Activated CD4-positive, alpha-beta T cell treated with anti-CD3 and anti-CD28 coated beads, Interleukin-2, amount 50 U/mL, for 1 hour (primary cell): ENCODE measurements around the gene KDELR1.

ENCODE experiments used
- DNase-seq: peaks from one replicate; pipeline ENCODE4 v3.0.0-alpha.2; 2020

KDELR1 gene

DNA sequence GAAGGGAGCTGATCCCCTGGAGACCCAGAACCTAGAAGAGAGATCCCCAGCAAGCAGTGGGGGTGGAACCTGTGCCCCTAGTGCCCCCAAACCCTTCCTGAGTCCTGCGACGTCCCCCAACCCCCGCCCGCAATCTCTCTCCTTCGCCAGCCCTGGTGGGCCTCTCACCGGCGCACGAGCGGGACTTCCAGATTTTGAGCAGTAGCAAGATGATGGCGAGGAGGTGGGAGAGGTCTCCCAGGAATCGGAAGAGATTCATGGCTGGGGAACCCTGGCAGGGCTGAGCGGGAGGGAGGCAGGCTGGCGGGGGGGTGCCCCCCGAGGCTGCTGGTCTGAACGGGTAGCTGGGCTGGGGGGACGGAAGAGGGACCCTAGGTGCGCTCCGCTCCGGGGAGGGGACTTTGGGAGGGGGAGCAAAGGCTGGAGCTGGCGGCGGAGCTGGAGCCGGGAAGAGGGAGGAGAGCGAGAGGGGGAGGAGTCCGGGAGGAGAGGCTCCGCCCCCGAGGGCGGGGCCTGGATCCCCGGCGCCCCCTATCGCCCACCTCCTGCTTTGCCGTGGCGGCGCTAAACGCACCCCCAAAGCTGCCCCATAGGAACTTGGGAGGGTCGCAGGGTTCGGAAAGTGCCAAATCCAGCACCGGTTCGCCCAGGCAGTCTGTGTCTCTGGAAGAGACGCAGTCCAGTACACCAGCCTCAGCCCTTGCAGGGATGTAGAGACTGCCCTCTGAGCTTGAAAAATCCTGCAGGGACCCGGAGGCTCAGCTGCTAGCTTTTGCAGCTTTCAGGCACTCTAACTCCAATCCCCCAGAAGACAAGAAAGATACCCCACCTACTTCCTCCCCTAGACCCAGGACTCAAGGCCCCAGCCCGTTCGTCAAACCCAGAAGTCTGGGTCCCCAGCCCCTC lies at the start of gene KDELR1:
Gene KDELR1 (minus strand): TSS at position 452 of the 906 bp plus-strand sequence. CDS start 193 bp downstream, at position 259.
- DNase-seq: peak; percentile 70

DNA sequence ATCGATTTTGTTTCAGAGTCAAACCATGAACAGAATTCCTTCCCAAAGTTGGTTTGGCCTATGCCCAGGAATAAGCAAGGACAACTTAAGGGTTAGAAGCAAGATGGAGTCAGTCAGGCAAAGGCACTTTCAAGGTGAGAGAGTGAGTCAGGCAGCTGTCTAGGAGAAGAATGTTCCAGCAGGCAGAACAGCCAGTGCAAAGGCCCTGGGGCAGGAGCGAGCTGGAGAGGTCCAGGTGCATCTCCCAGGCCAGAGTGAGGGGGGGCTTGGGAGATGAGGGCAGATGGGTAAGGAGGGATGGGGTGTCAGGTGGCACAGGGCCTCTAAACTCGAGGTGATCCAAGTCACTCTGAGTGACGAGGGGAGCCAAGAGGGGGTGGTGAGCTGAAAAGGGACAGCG lies 45.2 kb upstream of the KDELR1 start:
- DNase-seq: no peak

DNA sequence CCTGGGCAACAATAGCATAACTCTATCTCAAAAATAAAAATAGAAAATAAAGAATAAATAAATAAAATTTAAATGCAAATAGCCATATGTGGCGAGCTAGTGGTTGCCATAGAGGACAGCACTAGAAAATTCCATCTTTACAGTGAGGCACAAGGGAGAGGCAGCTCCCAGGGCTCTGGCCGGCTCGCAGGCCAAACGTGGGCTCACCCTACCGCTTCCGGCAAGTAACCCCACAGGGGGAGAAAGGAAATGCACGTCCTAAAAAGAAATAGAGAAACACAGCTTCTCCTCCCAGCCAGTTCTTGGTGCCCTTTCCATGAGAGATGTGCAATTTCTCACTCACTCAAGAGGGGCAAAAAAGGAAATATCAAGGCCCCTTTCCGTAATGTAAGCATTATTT lies 42.0 kb upstream of the KDELR1 start:
- no peak for DNase-seq

DNA sequence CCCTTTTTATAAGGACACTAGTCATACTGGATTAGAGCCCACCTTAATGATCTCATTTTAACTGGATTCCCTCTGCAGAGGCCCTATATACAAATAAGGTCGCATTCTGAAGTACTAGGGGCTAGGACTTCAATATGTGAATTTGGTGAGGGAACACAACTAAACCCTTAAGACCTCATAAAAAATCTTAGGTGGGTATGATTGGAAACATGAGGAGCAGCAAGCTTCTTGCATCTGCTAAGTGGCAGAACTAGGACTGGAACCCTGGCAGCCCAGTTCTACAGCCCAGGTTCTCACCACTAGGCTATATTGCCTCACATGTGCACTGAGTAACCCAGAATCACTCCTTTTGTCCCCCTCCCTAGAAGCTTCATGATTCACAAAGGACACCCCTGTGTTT lies 37.3 kb upstream of the KDELR1 start:
- DNase-seq: no peak

DNA sequence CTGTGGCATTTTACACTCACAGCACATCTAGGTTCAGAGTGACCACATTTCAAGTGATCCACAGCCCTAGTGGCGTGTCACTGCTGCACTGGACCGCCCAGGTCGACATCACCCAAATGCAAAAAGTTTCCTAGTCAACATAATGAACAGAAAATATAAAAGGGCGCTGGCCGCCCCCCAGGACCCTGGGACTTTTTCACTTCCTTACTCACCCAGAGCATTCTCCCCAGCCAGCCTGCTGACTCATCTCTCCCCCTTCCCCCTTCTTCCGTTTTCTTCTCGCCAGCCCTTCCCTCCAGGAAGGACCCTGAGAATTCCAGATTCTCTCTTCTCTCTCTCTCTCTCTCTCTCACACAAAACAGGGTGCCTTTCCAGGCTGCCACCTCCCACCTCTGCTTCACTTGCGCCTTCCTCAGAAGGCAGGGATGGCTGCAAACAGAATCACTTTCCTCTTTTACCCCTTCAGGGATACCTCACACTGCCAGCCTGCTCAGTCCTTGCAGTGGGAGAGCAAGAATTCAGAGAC lies 33.4 kb upstream of the KDELR1 start:
- DNase-seq: no peak

DNA sequence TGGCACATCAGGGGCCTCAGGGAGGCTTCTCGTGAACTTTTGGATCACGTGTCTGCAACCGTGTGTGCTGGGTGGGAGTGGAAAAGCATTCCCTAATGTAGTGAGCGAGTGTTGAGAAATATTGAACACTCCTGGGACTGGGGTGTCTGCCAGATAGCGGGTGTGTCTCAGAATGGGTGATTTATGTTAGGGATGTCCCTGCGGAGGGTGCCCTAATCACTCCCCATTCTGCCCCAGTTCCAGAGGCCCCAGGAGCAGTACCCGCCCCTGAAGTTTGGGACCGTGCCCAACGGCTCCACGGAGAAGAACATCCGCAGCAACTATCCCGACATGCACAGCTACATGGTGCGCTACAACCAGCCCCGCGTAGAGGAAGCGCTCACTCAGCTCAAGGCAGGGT lies 30.2 kb upstream of the KDELR1 start:
- DNase-seq: no peak

DNA sequence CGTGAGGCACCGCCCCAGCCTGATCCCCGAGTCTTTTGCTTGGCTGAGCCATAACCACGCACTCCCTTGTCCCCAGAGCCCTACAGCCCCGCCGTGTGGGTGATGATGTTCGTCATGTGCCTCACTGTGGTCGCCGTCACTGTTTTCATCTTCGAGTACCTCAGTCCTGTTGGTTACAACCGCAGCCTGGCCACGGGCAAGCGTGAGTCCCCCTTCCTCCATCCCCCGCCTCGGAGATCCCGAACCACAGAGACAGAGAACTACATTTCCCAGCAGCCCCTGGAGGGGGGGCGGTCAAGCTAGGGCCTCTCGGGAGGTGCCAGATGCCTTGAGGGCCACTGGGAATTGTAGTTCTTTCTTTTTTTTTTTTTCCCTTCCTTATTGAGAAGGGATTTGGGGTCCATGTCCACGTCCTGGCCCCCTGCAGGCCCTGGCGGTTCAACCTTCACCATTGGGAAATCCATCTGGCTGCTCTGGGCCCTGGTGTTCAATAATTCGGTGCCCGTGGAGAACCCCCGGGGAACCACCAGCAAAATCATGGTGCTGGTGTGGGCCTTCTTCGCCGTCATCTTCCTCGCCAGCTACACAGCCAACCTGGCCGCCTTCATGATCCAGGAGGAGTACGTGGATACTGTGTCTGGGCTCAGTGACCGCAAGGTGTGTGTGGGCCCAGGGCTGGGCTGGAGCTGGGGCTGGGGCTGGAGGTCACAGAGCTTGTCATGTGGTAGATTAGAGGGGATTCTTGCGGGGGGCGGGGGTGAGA lies 28.0 kb upstream of the KDELR1 start:
- DNase-seq: peak; percentile 63

DNA sequence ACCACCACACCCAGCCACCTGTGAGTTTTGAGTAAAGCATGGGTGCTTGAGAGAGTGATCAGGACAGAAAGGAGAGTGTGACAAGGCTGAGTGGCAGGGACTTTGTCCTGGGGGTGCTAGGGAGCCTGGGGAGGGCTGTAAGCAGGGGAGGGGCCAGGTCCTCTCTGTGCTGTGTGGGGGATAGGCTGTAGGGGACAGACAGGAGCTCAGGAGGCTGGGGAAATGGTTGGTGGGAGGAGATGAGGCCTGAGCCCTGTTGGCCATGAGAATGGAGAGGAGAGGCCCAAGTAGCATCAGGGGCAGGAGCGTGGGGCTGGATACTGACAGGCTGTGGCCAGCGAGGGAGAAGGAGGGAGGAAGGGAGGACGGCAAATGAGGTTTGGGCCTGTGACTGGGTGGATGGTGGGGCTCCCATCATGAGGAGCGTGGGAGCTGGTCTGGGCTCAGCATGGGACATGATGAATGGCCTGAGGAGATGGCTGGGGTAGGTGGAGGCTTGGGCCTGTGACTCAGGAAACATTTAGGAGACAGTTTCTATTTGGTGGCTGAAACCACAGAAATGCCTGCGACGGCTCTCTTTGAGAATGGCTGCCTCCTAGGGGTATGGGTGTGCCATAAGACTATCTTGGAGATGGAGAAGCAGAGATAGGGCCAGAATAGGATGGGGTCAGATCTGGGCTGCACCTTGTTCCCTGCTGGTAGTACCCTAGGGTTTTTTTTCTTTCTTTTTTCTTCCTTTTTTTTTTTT lies 27.1 kb upstream of the KDELR1 start:
- no peak for DNase-seq

DNA sequence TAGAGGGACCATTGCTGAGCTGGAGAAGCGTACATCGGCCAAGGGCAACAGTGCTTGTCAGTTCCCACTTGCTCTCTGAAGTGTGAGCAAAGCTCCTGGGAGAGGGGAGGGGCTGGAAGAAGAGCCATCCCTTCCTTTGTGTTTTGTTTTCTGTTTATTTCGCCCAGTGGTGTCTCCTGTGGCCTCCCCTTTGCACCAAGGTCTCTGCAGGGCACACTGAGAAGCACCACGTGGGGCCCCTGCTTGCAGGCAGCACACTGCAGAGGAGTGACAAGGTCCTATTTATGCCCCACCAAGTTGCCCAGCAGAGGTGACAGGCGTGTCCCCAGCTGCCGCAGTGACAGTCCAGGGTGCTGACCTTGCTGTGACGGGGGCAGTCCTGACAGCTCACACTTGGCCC lies 26.1 kb upstream of the KDELR1 start:
- no peak for DNase-seq

DNA sequence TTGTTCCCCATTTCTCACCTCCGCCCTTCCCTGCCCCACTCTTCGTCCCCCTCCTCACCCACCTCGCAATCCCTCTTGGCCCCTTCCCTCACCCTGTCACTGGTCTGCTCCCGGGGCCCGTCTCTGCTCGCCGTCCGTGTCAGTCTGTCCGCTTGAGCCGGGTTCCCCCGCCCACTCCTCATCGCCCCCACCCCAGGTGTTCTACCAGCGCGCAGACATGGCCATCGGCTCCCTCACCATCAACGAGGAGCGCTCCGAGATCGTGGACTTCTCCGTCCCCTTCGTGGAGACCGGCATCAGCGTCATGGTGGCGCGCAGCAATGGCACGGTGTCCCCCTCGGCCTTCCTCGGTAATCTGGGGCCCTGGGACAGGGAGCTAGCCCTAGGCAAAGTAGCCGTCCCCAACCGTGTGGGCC lies 24.5 kb upstream of the KDELR1 start:
- DNase-seq: no peak

DNA sequence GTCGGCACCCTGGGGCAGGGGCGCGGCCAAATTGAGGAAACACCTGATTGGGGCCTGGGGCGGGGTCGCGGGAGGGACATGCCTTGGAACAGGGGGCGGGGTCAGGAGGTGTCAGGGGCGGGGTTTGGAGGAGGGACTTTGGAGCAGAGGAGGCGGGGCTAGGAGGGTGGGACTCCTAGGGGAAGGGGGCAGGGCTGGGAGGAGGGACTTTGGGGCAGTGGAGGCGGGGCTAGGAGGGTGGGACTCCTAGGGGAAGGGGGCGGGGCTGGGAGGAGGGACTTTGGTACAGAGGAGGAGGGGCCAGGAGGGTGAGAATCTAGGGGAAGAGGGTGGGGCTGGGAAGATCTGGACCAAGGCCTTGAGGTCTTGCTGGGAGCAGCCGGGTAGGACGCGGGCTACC lies 24.0 kb upstream of the KDELR1 start:
- DNase-seq: peak; percentile 74

DNA sequence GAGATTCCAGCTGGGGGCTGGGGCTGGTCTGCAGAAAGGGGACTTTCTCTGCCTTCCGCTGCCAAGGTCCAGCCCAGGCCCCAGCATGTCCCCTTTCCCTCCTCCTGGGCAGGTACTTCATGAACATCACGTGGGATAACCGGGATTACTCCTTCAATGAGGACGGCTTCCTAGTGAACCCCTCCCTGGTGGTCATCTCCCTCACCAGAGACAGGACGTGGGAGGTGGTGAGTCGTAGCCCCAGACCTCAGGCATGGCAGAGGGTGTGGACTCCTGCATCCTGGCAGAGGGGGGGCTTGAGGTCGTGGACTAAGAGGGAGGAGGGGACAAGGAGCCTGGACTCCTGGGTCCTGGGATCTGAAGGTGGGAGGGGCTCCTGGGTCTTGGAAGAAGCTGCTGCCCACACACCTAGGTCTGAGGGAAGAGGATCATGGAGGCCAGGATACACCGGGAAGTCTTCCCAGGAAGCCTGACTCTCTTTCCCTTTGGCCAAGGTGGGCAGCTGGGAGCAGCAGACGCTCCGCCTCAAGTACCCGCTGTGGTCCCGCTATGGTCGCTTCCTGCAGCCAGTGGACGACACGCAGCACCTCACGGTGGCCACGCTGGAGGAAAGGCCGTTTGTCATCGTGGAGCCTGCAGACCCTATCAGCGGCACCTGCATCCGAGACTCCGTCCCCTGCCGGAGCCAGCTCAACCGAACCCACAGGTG lies 22.7 kb upstream of the KDELR1 start:
- DNase-seq: no peak

DNA sequence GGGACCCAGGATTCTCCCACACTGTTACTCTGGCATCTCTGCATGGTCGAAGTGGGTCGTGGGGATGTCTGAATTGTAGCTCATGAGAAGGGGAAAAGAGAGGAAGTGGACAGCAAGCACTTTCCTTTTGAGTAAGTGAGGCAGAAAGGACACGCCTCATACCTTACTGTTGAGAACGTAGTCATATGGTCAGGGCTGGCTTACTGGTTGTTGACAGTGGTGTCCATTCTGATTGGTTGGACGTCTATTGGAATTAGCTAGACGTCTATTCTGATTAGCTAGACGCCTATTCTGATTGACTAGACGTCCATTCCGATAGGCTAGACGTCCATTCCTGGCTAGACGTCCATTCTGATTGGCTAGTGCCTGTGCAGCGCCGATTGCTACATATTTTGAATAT lies 14.5 kb upstream of the KDELR1 start:
- DNase-seq: no peak

DNA sequence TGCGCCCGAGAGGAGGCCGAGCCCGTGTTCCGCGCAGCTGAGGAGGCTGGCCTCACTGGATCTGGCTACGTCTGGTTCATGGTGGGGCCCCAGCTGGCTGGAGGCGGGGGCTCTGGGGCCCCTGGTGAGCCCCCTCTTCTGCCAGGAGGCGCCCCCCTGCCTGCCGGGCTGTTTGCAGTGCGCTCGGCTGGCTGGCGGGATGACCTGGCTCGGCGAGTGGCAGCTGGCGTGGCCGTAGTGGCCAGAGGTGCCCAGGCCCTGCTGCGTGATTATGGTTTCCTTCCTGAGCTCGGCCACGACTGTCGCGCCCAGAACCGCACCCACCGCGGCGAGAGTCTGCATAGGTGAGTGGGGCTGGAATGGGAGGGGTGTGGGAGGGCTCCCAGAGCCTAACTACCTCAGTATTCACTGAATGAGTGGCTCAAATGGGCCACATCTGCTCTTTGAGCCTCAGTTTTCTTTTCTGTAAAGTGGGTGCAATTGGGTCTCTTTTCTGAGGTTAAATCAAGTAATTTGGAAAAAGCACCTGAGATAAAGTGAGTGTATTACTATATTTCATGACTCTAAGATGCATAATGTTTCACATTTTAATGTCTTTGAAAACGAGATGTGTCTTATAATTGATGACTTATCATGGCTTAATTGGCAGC lies 13.8 kb upstream of the KDELR1 start:
- DNase-seq: no peak

DNA sequence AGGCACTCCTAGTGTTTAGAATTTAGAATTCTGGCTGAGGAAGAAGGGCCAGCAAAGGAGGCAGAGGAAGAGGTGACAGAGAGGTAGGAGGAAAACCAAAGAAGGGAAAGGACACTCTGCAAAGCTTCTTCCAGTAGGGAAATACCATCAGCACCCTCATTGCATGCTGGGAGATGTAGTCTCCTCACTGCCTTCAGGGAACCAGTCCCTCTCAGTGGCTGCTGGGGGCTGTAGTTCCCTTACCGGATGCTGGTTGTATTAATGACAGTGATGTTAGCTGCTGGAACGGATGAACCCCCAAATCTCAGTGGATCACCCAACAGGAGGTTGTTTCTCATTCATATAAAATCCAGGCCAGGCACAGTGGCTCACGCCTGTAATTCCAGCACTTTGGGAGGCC lies 12.3 kb upstream of the KDELR1 start:
- peak; percentile 26 for DNase-seq

DNA sequence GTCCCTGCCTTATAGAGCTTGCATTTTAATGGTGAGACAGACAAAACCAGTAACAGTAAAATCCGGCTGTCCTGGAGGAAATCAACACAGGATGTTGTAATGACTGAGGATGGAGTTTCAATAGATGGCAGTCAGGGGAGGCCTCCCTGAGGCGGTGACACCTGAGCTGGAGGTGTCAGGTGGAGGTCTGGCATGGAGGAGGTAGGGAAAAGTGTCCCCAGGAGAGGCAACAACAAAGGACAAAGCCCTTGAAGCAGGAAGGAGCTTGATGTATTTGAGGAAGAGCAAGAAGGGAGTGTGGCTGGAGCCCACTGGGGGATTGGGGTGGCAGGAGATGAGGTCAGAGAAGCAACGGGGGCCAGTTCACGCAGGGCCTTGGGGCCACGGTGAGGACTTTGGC lies 9.9 kb upstream of the KDELR1 start:
- DNase-seq: no peak

DNA sequence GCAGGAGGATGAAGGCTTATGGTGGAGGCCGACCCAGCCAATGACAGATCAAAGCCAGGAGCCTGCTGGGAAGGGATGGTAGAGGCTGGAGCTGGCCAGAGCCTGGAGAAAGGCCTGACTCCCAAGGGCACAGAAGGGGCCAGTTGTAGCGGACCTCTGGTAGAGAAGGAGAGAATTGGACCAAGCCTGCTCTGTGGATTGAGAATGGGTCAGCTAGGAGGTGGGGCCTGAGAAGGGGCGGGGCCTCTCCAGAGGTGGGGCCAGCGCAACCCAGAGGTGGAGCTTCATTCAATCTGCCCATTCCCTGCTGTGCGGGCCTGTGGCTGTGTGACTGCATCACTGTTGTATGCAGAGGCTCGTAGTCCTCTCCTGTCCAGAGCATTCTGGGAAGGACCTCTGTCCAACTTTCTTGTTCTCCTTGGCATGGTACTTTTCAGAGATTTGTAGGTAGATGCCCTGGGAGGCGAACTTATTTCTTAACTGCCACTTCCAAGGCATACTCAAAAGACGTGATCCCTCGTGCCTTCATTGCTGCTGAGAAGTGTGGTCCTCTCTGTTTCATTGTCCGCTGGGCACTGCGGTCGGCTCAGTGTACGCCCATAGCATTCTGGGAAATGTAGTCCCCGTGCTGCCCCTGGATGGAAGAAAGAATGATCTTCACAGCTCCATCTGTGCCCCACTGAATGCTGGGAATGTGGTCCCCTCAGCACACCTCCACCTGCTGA lies 8.8 kb upstream of the KDELR1 start:
- peak; percentile 18 for DNase-seq

DNA sequence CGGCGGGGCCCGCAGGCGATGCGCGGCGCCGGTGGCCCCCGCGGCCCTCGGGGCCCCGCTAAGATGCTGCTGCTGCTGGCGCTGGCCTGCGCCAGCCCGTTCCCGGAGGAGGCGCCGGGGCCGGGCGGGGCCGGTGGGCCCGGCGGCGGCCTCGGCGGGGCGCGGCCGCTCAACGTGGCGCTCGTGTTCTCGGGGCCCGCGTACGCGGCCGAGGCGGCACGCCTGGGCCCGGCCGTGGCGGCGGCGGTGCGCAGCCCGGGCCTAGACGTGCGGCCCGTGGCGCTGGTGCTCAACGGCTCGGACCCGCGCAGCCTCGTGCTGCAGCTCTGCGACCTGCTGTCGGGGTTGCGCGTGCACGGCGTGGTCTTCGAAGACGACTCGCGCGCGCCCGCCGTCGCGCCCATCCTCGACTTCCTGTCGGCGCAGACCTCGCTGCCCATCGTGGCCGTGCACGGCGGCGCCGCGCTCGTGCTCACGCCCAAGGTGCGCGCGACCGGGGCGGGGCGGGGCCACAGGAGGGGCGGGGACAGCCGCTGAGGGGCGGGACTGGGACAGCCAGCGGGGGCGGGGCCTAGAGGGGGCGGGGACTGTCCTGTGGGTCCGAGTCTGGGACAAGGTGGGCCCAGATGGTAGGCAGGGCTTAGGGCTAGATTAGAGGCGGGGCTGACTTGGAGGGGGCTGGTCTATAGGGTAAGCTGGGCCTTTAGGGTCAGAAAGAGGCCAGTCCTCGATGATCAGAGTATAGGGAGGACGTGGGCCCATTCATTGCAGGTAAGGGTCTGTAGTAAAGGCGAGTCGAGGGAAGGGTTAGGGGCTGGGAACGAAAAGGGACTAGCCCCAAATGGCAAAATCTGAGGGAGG lies 7.3 kb upstream of the KDELR1 start:
- peak; percentile 79 for DNase-seq

DNA sequence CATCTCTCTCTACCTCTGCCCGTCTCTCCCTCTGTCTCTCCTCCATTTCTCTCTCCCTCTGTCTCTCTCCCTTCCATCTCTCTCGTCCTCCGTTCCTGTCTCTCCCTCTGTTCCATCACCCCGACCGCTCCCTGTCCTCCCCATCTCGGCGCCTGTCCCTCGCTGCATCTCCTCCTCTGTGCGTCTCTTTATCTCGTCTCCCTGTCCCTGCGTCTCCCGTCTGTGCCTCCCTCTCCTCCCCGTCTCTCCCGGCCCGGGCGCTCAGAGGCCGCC lies 6.7 kb upstream of the KDELR1 start:
- DNase-seq: no peak
